ENCODE data around the gene HSD17B13.

Gene HSD17B13

DNA sequence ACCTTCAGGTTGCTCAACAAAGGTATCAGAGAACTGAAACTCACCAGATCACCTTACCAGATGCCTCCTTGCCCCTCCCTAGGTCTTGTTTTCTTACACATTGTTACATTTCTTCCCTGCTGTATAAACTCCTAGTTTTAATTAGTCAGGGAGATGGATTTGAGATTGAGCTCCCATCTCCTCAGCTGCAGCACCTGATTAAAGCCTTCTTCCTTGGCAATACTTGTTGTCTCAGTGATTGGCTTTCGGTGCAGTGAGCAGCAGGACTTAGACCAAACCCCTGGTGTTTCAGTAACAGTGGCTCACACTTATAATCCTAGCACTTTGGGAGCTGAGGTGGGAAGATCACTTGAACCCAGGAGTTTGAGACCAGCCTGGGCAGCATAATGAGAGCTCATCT lies 59.8 kb downstream of the HSD17B13 start:
- no peak for DNase-seq (ENCODE audit: low spot score)

DNA sequence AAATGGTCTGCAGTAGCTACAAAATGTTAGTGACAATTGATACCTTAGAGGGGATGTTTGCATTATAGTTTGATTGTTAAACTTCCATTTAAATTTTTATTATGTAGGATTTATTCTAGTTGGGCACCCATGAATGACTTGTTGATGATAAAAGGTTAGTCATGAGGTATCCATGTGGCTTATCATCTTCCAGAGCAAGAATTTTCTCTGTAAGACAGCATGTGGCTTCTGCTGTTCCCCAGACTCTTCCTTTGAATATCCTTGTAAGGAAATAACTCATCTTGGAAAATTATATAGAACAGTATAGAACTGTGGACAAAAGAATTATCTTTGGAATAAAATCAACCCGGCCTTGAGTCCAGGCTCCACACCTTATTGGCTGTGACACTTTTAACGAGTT lies 62.2 kb downstream of the HSD17B13 start:
- DNase-seq (ENCODE audit: low spot score): no peak

DNA sequence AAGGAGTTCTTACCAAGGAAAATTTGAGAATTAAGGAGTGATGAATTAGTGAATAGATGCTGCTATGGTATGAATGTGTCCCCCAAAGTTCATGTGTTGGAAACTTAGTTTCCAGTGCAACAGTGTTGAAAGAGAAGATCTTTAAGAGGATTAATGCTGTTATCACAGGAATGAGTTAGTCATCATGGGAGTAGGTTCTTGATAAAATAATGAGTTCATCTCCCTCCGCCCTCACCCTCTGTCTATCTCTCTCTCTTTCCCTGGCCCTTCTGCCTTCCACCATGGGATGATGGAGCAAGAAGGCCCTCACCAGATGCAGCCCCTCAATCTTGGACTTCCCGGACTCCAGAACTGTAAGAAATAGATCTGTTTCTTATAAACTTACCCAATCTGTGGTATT lies 64.0 kb downstream of the HSD17B13 start:
- DNase-seq (ENCODE audit: low spot score): no peak

DNA sequence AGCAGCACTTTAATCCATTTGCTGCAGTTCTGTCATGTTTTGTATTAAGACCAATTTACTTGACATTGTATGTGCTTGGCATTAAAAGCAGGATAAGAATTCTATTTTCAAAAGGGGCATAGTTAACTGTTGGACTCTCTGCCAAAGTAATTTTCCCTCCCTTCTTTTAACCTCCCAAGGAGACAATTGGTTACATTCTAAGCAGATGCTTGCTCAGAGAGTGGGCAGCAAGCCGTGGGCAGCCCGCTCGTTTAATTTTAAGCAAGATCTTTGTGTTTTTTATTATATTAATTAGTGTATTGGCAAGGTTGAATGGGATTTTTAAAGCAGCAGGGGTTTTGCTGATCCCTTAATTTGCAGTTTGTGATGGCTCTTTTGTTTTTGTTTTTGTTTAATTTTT lies 65.2 kb downstream of the HSD17B13 start:
- DNase-seq (ENCODE audit: low spot score): no peak

DNA sequence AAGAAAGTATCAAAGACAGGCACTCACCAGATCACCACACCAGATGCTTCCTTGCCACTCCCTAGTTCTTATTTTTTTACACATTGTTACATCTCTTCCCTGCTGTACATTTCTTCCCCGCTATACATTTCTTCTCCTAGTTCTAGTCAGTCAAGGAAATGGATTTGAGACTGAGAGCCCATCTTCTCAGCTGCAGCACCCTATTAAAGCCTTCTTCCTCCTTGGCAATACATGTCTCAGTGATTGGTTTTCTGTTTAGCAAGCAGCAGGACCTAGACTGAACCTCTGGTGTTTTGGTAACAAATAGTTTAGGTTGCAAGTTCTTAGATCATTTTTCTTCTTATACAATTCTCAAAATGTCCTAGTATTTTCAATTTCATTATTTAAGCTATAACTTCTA lies 66.9 kb downstream of the HSD17B13 start:
- DNase-seq (ENCODE audit: low spot score): no peak

Data from LoVo (cell line).